MM.1S (cell line): Measurements from ENCODE around the gene NEDD8.
A peak's percentile ranks its signal among the peaks of the same experiment; 100 is the strongest.

ENCODE experiments used
- DNase-seq: peaks from one replicate; pipeline ENCODE4 v3.0.0-alpha.2; 2015
- H2AFZ ChIP-seq: fragments of 300-600 bp; sonication (generic); 2 replicates; pipeline ENCODE4 v1.6.0; 2016; ENCODE audit warnings: antibody characterized with exemption, low read length
- H3F3A ChIP-seq: fragments of 300-600 bp; sonication (generic); 2 replicates; pipeline ENCODE4 v1.6.1; 2016; ENCODE audit warnings: mild to moderate bottlenecking, antibody characterized with exemption, low read length, moderate library complexity, mixed read lengths; ENCODE audit not compliant: insufficient read depth
- H3K27ac ChIP-seq: fragments of 300-600 bp; sonication (generic); 2 replicates; pipeline ENCODE4 v1.5.1; 2016; ENCODE audit warnings: mild to moderate bottlenecking, low read length
- H3K27me3 ChIP-seq: fragments of 300-600 bp; sonication (generic); replicated peaks from 2 replicates; pipeline ENCODE4 v1.6.0; 2016; ENCODE audit warnings: low read length; ENCODE audit not compliant: insufficient read depth
- H3K36me3 ChIP-seq: fragments of 300-600 bp; sonication (generic); replicated peaks from 2 replicates; pipeline ENCODE4 v1.6.1; 2016; ENCODE audit warnings: mild to moderate bottlenecking, low read length, mixed read lengths; ENCODE audit not compliant: insufficient read depth
- H3K4me1 ChIP-seq: fragments of 300-600 bp; sonication (generic); 2 replicates; pipeline ENCODE4 v1.6.1; 2016; ENCODE audit warnings: low read length, mixed read lengths
- H3K4me2 ChIP-seq: fragments of 300-600 bp; sonication (generic); 2 replicates; pipeline ENCODE4 v1.6.0; 2016; ENCODE audit warnings: low read depth, low read length
- H3K4me3 ChIP-seq: fragments of 300-600 bp; sonication (generic); 2 replicates; pipeline ENCODE4 v1.5.1; 2016; ENCODE audit warnings: low read length, mixed read lengths
- H3K79me2 ChIP-seq: fragments of 300-600 bp; sonication (generic); 2 replicates; pipeline ENCODE4 v1.6.1; 2016; ENCODE audit warnings: mixed run types, low read length, mixed read lengths
- H3K9ac ChIP-seq: fragments of 300-600 bp; sonication (generic); 2 replicates; pipeline ENCODE4 v1.6.1; 2016; ENCODE audit warnings: low read length, mixed read lengths
- H3K9me2 ChIP-seq: fragments of 300-600 bp; sonication (generic); replicated peaks from 2 replicates; pipeline ENCODE4 v1.6.1; 2016; ENCODE audit warnings: mild to moderate bottlenecking, low read length, mixed read lengths; ENCODE audit not compliant: insufficient read depth
- H3K9me3 ChIP-seq: fragments of 300-600 bp; sonication (generic); replicated peaks from 2 replicates; pipeline ENCODE4 v1.6.1; 2016; ENCODE audit warnings: mild to moderate bottlenecking, low read length, mixed read lengths; ENCODE audit not compliant: insufficient read depth
- H4K20me1 ChIP-seq: fragments of 300-600 bp; sonication (generic); 2 replicates; pipeline ENCODE4 v1.6.1; 2016; ENCODE audit warnings: mild to moderate bottlenecking, low read length, moderate library complexity, mixed read lengths; ENCODE audit not compliant: insufficient read depth
- CTCF ChIP-seq: fragments of 300-600 bp; sonication (generic); IDR thresholded peaks from 2 replicates; pipeline ENCODE4 v1.5.1; 2016; ENCODE audit warnings: antibody characterized with exemption, low read length, mixed read lengths
- EZH2 ChIP-seq: fragments of 300-600 bp; sonication (generic); optimal IDR thresholded peaks from 2 replicates; pipeline ENCODE3; 2017; ENCODE audit warnings: low read depth, mild to moderate bottlenecking, antibody characterized with exemption, low read length, mixed read lengths
- EZH2phosphoT487 ChIP-seq: fragments of 300-600 bp; sonication (generic); IDR thresholded peaks from 2 replicates; pipeline ENCODE4 v1.6.1; 2018; ENCODE audit warnings: antibody characterized with exemption, low read length

The NEDD8 gene

GRCh38 chr14:24212924-24213865, 19.0 kb downstream of the NEDD8 start, which contains the start of gene CHMP4A:
CHMP4A (minus strand) TSS chr14:24213488; CDS start chr14:24213439, 49 bp downstream.
- peak within 1 kb of the TSS; percentile 97 for H3K27ac ChIP-seq
- peak within 1 kb of the TSS; percentile 79 for H3K4me3 ChIP-seq
- peaks cover 25% of the 10 kb centered on the region for H3F3A ChIP-seq
- peaks cover 6% of the 10 kb centered on the region for H3K79me2 ChIP-seq
- peaks cover 17% of the 10 kb centered on the region for H3K4me1 ChIP-seq
- H3K4me2 ChIP-seq = peak within 1 kb of the TSS; percentile 67
- H3K9ac ChIP-seq = peak within 1 kb of the TSS; percentile 93
- peak; percentile 93 for DNase-seq
- no peaks in the 10 kb centered on the region for H4K20me1 ChIP-seq
- H3K27me3 ChIP-seq = no peaks in the 10 kb centered on the region
- H3K9me3 ChIP-seq = no peaks in the 10 kb centered on the region
- H3K9me2 ChIP-seq = no peaks in the 10 kb centered on the region
- H3K36me3 ChIP-seq = no peaks in the 10 kb centered on the region
- TF ChIP-seq CTCF (no peak), EZH2 (no peak), EZH2phosphoT487 (no peak)
- no peak within 1 kb of the TSS for H2AFZ ChIP-seq

GRCh38 chr14:24211311-24211710, 20.9 kb downstream of the NEDD8 start:
- H4K20me1 ChIP-seq = no peaks in the 10 kb centered on the region
- no peaks in the 10 kb centered on the region for H3K36me3 ChIP-seq
- H3F3A ChIP-seq = peaks cover 21% of the 10 kb centered on the region
- no peak overlapping the region for H3K4me2 ChIP-seq
- DNase-seq = no peak
- TF ChIP-seq EZH2 (no peak), EZH2phosphoT487 (no peak), CTCF (no peak)
- no peak overlapping the region for H3K4me3 ChIP-seq
- H3K27me3 ChIP-seq = no peaks in the 10 kb centered on the region
- H3K9me2 ChIP-seq = no peaks in the 10 kb centered on the region
- peaks cover 15% of the 10 kb centered on the region for H3K4me1 ChIP-seq
- no peak overlapping the region for H2AFZ ChIP-seq
- peaks cover 6% of the 10 kb centered on the region for H3K79me2 ChIP-seq
- H3K9ac ChIP-seq = no peak overlapping the region
- H3K27ac ChIP-seq = no peak overlapping the region
- H3K9me3 ChIP-seq = no peaks in the 10 kb centered on the region

- Histone ChIP-seq H3K9ac (no peak overlapping the region), H2AFZ (no peak overlapping the region), H3K4me3 (no peak overlapping the region), H4K20me1 (no peaks in the 10 kb centered on the region), H3K27ac (no peak overlapping the region), H3K4me1 (no peaks in the 10 kb centered on the region), H3F3A (no peaks in the 10 kb centered on the region), H3K36me3 (no peaks in the 10 kb centered on the region), H3K4me2 (no peak overlapping the region), H3K9me3 (no peaks in the 10 kb centered on the region), H3K27me3 (no peaks in the 10 kb centered on the region), H3K79me2 (peaks cover 6% of the 10 kb centered on the region), H3K9me2 (no peaks in the 10 kb centered on the region)
- TF ChIP-seq CTCF (no peak), EZH2phosphoT487 (no peak), EZH2 (no peak)
- DNase-seq = no peak
These were observed 24.5 kb downstream of the NEDD8 start for GRCh38 chr14:24207625-24208024.
